ENCODE measurements around the gene LGR6. TPM values are rescaled to one million over a fixed set of nuclear protein-coding genes. Genes with fewer than 3 reads are reported as not detected.
A peak's percentile ranks its signal among the peaks of the same experiment; 100 is the strongest.

LGR6 gene
- total RNA-seq, 1 donor from 2014 or later: 3.1 TPM

- Mint-ChIP-seq H3K27ac (peak overlapping the region; percentile 80), H3K4me3 (no peak overlapping the region), H3K9me3 (no peaks in the 10 kb centered on the region), H3K27me3 (ENCODE audit: low read depth) (peaks cover 15% of the 10 kb centered on the region), H3K36me3 (no peaks in the 10 kb centered on the region), H3K4me1 (peaks cover 61% of the 10 kb centered on the region)
- no peak for DNase-seq (ENCODE audit: low spot score in 2 of 2, unreplicated experiment in 2 of 2)
- TF ChIP-seq CTCF (IDR thresholded peaks at IDR 0.05; ENCODE audit: unreplicated experiment): no peak
Observed at GRCh38 chr1:202282596-202283283, 89.1 kb downstream of the LGR6 start.

- DNase-seq (ENCODE audit: low spot score in 2 of 2, unreplicated experiment in 2 of 2): peak; percentile 42 to 71
- Mint-ChIP-seq H3K27me3 (ENCODE audit: low read depth) (peaks cover 16% of the 10 kb centered on the region), H3K27ac (peak overlapping the region; percentile 80), H3K4me3 (no peak overlapping the region), H3K36me3 (no peaks in the 10 kb centered on the region), H3K9me3 (no peaks in the 10 kb centered on the region), H3K4me1 (peaks cover 56% of the 10 kb centered on the region)
- no peak for TF ChIP-seq CTCF (IDR thresholded peaks at IDR 0.05; ENCODE audit: unreplicated experiment)
Observed at GRCh38 chr1:202283379-202283844, 89.8 kb downstream of the LGR6 start.

- H3K27ac Mint-ChIP-seq: no peak overlapping the region
- H3K4me3 Mint-ChIP-seq: no peak overlapping the region
- H3K9me3 Mint-ChIP-seq: no peaks in the 10 kb centered on the region
- H3K4me1 Mint-ChIP-seq: peaks cover 56% of the 10 kb centered on the region
- H3K36me3 Mint-ChIP-seq: no peaks in the 10 kb centered on the region
- no peak for TF ChIP-seq CTCF (IDR thresholded peaks at IDR 0.05; ENCODE audit: unreplicated experiment)
- peaks cover 21% of the 10 kb centered on the region for H3K27me3 Mint-ChIP-seq (ENCODE audit: low read depth)
- no peak for DNase-seq (ENCODE audit: low spot score in 2 of 2, unreplicated experiment in 2 of 2)
Observed at GRCh38 chr1:202283991-202284390, 90.4 kb downstream of the LGR6 start.

GRCh38 chr1:202285908-202286307, 92.3 kb downstream of the LGR6 start:
- Mint-ChIP-seq H3K4me3 (no peak overlapping the region), H3K27ac (no peak overlapping the region), H3K36me3 (no peaks in the 10 kb centered on the region), H3K4me1 (peaks cover 46% of the 10 kb centered on the region), H3K27me3 (ENCODE audit: low read depth) (peaks cover 25% of the 10 kb centered on the region), H3K9me3 (no peaks in the 10 kb centered on the region)
- no peak for DNase-seq (ENCODE audit: low spot score in 2 of 2, unreplicated experiment in 2 of 2)
- no peak for TF ChIP-seq CTCF (IDR thresholded peaks at IDR 0.05; ENCODE audit: unreplicated experiment)

GRCh38 chr1:202286622-202287097, 93.1 kb downstream of the LGR6 start:
- Mint-ChIP-seq H3K27me3 (ENCODE audit: low read depth) (peaks cover 25% of the 10 kb centered on the region), H3K4me1 (peaks cover 39% of the 10 kb centered on the region), H3K9me3 (no peaks in the 10 kb centered on the region), H3K27ac (peak overlapping the region; percentile 27), H3K36me3 (no peaks in the 10 kb centered on the region), H3K4me3 (no peak overlapping the region)
- DNase-seq (ENCODE audit: low spot score in 2 of 2, unreplicated experiment in 2 of 2): no peak
- TF ChIP-seq CTCF (IDR thresholded peaks at IDR 0.05; ENCODE audit: unreplicated experiment): no peak

Data from mesothelial cell of epicardium (in vitro differentiated cells).